Measurements from ENCODE around the gene RAB31.

RAB31 gene

GRCh38 chr18:9737472-9738121 is 29.5 kb downstream of the RAB31 start:
- DNase-seq (ENCODE audit: low read depth, low spot score) = no peak

- no peak for DNase-seq (ENCODE audit: low read depth, low spot score)
Measured at GRCh38 chr18:9738266-9738969, 30.3 kb downstream of the RAB31 start.

- DNase-seq (ENCODE audit: low read depth, low spot score) = no peak
Measured at GRCh38 chr18:9739516-9739915, 31.4 kb downstream of the RAB31 start.

- no peak for DNase-seq (ENCODE audit: low read depth, low spot score)
Measured at GRCh38 chr18:9740071-9740470, 32.0 kb downstream of the RAB31 start.

- DNase-seq (ENCODE audit: low read depth, low spot score) = no peak
Measured at GRCh38 chr18:9741406-9741792, 33.3 kb downstream of the RAB31 start.

GRCh38 chr18:9741793-9742523 is 33.9 kb downstream of the RAB31 start:
- no peak for DNase-seq (ENCODE audit: low read depth, low spot score)

GRCh38 chr18:9742524-9743131 is 34.5 kb downstream of the RAB31 start:
- no peak for DNase-seq (ENCODE audit: low read depth, low spot score)

GRCh38 chr18:9743200-9744016 is 35.3 kb downstream of the RAB31 start:
- peak; percentile 92 for DNase-seq (ENCODE audit: low read depth, low spot score)

GRCh38 chr18:9746958-9747357 is 38.9 kb downstream of the RAB31 start:
- no peak for DNase-seq (ENCODE audit: low read depth, low spot score)

GRCh38 chr18:9749611-9750010 is 41.5 kb downstream of the RAB31 start:
- DNase-seq (ENCODE audit: low read depth, low spot score) = no peak

- no peak for DNase-seq (ENCODE audit: low read depth, low spot score)
Measured at GRCh38 chr18:9750112-9750511, 42.0 kb downstream of the RAB31 start.

GRCh38 chr18:9750606-9751304 is 42.7 kb downstream of the RAB31 start:
- no peak for DNase-seq (ENCODE audit: low read depth, low spot score)

GRCh38 chr18:9751371-9752031 is 43.4 kb downstream of the RAB31 start:
- no peak for DNase-seq (ENCODE audit: low read depth, low spot score)

GRCh38 chr18:9753846-9754245 is 45.7 kb downstream of the RAB31 start:
- no peak for DNase-seq (ENCODE audit: low read depth, low spot score)

GRCh38 chr18:9755110-9755509 is 47.0 kb downstream of the RAB31 start:
- no peak for DNase-seq (ENCODE audit: low read depth, low spot score)

GRCh38 chr18:9755615-9756014 is 47.5 kb downstream of the RAB31 start:
- no peak for DNase-seq (ENCODE audit: low read depth, low spot score)

GRCh38 chr18:9756271-9756932 is 48.3 kb downstream of the RAB31 start:
- DNase-seq (ENCODE audit: low read depth, low spot score) = no peak

- DNase-seq (ENCODE audit: low read depth, low spot score) = no peak
Measured at GRCh38 chr18:9756933-9757470, 48.9 kb downstream of the RAB31 start.

GRCh38 chr18:9757827-9758621 is 49.9 kb downstream of the RAB31 start:
- DNase-seq (ENCODE audit: low read depth, low spot score) = no peak

Data from brain pericyte (primary cell).